ENCODE data around the gene ABCC8.

Gene ABCC8

DNA sequence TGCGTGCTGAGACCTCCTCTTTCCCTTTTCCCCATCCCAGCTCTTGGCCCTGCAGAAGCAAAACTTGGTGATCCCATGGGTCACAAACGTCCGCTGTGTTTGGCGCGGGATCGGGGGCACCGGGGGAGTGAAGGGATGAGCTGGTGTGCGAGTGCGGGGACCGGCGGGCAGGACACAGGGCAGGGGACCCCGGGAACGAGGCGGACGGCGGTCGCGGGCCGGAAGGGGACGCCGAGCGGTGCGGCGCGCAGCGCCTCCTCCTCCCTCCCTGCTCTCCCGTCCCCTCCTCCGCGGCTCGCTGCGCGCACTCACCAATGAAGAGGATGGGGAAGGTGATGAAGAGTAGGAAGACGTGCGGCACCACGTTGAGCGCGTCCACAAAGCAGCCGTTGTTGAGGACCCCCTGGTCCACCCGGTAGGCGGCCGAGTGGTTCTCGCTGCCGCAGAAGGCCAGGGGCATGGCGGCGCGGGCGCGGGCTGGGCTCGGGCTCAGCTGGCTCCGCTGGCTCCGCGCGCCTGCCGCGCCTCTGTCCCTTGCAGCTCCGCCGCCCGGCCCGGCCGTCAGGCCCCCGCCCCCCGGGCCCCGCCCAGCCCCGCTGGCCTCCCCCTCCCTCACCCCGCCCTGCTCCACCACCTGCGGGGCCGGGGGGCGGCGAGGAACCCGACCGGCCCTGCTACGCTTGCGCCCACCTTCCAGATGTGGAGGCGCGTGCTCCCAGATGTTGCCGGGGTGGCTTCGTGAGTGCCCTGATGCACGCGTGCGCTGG is at the start of gene ABCC8:
ABCC8 (minus strand) TSS at position 529 of the 767 bp plus-strand sequence; CDS start at position 460, 69 bp downstream.
- DNase-seq: no peak

DNA sequence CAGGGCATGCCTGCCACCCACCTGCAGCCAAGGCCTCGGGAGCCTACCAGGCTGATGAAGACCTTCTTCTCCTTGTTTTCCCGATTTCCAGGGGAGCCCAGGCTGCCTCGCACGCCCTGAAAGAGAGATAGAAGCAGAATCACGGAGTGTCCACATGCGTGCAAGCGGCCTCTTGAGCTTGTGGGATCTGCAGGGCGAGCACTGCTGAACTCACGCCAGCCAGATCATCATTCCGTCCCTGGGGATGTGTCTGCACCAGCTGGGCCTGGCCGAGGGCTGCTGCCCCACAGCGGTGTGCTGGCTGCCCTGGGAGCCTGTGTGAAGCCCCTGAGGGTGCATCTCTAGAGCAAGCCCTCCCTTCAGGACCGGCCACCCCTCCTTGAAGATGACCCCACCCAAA is 49.7 kb upstream of the ABCC8 start:
- DNase-seq: no peak

DNA sequence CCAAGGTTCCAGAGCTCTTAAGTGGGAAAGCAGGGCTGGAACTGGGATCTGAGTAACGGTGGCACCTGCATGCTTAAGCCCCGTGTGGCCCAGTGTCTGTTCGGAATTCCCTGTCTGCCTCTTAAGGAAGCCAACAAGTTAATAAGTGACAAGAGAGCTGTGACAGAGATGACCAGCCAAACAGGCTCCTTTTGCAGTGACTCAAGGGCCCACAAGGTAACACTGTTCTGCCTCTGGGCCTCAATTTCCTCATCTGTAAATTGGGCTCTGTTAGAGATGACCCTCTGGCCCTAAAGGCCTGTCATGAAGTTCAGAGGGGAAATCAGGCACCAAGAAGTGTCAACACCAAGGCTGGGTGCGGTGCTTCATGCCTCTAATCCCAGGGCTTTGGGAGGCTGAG is 48.9 kb upstream of the ABCC8 start:
- DNase-seq: no peak

DNA sequence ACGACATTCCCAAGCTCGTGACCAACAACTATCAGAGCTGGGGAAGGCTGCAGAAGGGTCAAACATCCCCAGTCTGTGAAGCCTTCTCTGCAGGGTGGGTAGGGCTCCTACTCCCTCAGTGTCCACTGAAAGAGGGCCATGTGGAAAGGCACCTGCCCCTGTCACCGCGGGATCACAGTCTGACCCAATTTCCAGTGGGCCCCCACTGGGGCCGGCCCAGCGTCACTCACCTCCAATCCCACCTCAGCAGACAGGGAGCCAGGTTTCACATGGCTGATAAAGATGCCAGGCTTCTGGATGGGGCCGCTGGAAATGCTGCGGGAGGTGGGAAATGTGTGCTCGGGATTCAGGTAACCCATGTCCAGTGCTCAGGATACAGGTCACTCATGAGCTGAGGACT is 47.6 kb upstream of the ABCC8 start:
- no peak for DNase-seq

DNA sequence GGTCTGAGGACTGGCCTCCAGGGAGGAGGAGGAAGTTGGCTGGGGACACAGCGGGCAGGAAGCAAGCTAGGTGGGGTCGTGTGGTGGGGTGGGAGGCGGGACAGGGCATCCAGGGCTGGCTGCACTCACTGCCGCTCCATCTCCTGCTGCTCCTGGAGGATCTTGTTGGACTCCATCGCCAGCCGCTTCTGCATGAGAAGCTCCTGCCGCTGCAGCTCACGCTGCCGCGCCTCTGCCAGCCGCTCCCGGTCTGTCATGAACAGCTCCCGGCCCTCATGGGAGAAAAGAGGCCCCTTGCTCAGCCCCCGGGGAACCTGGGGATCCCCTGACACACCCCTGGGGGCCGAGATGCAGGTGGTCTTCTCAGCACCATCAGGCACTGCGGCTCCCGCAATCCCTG is 46.0 kb upstream of the ABCC8 start:
- no peak for DNase-seq

DNA sequence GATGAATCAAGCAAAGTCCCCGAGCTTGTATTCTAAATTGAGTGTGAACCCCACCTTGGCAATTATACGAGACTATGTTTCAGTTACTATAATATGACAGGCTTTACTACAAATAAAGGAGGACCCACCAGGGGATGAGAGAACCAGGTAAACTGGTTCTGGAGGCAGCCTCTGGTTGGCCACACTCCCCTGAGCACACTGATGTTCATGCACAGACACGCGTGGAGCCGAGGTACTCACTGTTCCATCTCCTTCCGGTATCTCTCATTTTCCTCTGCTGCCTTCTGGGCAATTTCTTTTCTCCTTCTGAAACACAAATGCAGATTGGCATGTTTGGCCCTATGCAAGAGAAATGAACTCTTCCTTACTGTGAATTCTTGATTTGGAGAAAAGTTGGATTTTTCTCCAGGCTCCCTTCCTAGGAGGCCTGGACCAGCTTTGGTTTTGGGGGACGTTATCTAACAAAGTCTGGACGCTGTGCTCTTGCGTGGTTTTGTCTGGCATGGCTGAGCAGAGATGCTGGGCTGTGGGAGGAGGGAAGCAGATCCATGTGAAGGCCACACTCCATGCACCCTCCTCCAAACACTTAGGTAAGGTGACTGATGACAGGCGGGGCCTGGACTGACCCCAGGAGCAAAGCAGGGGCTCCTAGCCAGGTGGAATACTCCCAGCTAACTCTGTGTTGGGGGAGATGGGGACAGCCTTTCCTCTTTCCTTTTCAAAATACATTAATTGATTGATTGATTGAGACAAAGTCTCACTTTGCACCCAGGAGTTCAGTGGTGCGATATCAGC is 44.7 kb upstream of the ABCC8 start:
- no peak for DNase-seq

DNA sequence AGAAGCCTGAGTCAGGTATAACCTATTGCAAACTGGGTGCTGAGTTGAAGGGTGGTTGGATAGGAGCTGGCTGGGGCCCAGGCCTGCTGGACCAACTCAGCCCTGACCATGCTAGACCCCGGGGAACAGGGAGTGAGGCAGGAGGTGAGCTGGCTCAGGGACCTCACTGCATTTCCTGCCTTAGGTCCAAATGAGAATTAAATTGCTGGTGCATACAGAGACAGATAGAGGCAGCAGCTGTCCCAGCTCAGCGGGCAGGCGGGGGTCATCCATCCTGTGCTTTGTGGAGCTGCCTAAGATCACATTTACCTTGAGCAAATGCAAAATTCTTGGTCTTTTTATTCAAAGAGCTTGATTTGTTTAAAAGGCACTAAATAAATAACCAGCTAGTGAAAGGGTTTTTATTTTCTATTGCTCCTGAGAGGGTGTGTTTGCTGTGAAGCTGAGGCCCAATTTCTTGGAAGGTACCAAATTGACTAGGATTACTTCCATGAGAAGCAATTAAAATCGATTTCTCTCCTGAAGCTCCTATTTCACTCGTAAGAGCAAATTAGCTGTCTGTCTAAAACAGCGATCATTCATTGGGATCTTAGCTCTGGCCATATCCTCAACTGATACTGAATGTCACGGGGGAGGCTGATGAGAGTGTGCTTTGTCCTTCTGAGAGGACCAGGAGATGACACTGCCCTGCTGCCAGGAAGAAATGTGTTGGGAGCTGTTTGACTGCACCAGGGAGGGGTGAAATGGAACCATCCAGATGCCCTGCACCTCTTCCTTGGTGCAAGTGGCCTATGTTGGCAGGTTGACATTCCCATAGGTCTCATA is 42.6 kb upstream of the ABCC8 start:
- no peak for DNase-seq

DNA sequence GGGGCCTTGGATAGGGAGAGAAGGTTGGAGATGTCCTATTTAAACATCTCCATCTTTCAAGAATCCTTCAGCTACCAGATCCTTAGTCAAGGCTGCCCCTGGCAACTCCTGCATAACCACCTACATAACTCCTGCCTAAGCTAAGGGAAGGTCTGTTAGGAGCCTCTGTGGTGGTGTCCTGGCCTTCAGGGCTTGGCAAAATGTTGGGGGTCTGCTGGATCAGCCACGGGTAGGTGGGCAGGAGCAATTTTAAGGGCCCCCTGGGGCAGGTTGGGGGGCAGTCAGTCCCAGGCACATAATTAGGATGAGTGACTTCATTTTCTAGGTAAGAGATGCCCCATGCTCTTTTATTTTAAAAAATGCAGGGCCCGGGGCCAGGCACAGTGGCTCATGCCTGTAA is 41.7 kb upstream of the ABCC8 start:
- DNase-seq: no peak

DNA sequence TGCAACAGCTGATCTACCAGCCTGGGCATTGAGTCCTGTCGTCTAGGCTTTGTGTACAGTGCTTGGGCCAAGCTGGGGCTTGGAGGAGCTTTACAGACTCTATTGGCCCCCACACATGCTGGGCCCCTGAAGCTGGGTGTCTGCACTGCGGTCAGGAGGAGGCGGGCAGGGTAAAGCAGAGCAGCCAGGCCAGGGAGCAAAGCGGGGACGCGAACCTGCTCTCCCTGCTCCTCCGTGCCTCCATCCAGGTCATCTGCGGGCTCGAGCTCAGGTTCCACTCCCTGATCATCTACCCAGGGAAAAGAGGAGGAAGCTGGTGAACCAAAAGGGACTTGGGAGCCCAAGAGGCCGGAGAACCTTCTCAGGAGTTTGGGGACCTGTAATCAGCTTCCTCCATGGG is 40.5 kb upstream of the ABCC8 start:
- no peak for DNase-seq

DNA sequence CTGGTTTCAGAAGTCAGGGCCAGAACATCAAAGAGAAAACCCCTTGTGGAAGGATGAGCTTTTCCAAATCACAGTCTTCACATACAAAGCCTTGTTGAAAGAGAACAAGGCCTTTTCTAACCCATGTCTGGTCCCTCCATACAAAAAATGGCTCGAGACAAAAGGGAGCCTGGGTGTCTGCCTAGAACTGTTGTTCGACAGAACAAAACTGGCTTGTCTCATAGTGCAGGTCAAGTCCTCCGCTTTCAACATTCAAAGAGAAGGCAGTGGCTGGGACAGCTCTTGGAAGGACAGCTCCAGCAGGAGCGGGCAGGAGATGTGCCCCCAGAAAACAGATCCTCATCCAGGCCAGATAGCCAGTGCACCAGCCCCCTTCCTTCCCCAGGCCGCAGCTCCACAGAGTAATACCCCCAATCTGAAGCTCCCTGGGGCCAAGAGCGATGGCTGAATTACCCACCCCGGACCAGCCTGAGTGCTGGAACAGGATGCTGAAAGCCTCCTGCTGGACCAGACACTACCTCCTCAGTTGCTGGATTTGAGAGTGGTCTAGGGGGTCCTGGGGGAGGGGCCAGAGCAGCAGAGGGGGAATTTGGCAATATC is 40.0 kb upstream of the ABCC8 start:
- DNase-seq: no peak

DNA sequence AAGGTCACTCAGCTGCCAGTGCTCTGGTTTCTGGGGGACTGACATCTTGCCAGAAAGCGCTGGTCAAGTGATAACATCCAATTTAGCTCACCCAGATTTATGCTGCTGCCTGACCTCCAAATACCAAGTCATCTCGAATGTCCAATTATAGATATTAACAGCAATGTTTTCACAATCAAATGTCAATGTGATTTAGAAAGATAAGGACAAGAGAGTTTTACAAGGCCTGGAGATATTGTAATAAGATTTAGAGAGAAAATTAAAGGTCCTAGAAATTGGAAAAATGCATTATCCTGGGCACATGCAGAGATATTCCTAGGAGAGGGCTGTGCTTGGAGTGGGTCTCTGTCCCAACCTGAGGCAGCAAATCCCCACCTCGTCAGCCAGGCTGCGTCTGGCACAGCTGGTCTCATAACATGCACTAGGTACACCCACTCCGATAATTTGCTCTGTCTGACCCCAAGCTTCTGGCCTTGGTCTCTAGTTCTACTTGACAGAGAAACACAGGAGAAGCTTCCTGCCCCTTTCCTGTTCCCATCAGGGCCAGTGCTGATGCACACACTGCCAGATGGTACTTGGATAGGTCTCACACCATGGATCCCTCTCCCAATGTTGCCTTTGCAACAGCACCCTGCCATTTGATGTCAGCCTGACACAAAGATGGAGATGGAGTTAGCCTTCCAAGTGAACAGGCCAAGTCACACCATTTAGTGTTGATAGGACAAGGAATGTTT is 39.0 kb upstream of the ABCC8 start:
- no peak for DNase-seq

DNA sequence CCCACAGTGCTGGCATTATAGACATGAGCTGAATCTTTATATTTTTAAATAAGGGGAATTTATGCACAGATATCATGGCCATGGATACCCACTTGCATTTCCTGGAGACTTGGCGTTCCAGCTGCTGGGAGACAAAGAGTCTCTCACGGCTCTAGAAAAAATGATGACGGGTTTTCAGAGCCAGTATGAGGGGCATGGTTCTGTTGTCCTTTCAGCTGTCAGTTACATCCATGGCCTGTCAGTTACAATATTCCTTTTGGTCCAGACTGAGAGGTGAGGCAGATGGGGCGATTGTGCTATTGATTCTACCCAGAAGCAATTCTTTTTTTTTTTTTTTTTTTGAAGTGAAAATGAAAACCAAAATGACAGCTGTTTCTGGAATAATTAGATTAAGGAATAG is 37.8 kb upstream of the ABCC8 start:
- DNase-seq: no peak

DNA sequence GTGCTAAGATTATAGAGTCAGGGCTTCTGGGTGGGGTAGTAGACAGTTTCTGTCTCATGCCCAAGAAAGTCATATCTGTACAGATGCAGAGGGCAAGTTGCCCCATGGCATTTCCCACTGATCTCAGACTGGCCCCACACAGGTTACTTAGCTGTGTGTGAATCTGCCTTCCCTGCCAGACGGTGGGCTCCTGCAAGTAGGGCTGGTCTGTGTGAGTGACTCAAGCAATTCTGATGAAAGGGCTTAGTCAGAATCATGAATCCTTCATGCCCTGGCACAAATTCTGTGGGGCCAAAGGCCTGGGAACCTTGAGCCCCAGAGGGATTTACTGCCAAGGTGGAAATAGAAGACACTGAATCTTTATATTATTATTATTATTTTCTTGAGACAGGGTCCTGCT is 37.2 kb upstream of the ABCC8 start:
- no peak for DNase-seq

DNA sequence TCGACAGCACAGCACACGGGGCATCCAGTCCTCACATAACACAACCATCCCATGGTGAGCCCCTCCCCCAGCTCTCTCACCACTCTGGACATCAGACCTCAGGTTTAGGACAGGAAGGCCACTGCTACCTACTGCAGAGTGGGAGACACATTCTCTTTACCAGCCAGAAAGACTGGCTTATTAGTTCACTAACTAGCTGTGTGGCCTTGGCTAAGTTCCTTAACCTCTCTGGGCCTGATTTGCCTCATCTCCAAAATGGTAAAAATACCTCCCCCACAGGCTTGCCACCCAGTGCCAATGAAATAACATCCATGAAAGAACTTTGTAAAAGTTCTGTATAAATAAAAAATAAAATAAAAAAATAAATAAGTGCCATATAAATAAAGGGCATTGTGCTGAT is 35.5 kb upstream of the ABCC8 start:
- no peak for DNase-seq

DNA sequence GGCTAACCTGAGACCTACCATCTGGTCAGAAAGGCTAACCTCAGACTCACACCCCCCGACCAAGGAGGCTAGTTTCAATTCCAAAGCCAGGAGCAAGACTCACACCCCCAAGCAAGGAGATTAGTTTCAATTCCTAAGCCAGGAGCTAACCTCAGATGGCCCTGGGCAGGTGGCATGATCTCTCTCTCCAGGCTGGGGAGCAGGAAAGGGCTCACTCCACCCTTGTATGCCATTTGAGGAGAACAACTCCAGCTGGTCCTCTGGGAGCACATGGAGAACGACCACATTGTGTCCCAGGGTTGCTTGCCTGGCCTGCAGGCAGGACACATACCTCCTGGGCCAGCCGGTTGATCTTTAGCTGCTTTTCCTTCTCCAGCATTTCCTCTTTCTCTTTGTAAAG is 34.9 kb upstream of the ABCC8 start:
- no peak for DNase-seq

DNA sequence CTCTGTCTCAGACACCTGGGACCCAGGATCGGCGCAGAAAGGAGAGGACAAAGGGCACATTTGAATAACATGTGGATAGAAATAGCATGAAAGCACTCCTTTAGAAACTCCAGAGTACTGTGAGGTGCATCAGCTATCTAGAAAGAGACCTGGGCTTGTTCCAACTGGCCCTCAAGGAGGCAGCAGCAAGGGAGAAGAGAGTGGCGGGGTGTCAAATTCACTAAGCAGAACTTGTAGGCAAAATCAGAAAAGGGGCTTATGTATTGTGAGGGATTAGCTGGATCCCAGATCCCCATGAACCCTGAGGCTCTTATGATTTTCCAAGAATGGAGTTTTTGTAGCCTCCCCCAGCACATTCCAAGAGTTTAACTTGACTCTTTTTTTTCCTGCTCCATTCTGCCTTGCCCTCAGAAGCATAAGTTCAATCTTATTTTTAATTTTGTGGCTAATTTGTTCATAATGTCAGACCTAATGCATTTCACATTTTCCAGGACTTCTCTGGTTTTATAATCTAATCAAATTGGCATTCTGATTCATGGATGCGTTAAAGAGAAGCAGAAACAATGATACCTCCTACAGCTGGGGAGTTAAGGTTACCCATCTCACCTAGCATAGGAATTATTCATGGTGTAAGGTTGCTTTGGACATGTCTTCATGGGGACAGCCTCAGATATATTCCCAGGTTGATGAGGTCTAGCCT is 34.0 kb upstream of the ABCC8 start:
- DNase-seq: no peak

DNA sequence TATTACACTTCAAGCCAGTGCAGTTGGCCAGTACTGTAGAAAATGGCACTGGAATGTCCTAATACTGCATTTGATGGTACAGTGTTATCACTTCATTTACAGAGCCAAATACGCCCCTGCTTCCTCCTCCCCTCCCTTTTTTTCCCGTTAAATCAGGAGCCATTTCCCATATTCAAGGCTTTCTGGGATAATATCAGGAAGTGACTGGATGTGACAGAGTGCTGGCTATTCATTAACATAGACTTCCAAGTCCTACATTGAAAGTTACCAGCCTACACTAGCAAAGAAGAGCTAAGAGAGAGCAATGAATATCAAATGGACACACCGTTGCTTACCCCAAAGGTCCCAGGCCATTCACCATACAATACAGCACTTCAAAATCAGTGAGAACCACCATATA is 32.1 kb upstream of the ABCC8 start:
- DNase-seq: no peak

DNA sequence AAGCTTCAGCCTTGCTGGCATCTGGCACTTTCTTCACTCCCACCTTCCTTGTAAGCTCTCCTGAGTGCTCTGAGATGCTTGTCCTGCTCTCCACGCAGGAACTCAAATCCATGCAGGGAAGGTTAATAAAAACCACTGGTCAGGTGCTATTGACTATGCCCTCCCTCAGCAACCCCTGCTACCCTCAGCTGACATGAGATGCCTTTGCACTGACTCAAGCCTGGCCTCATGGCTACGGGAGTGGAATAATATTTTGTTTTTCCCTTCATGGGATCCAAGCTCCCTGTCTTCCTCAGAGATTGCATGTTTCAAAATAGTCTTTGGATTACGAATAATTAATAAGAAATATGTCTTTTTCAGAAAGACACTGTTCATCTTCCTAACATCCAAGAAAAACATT is 31.7 kb upstream of the ABCC8 start:
- no peak for DNase-seq

DNA sequence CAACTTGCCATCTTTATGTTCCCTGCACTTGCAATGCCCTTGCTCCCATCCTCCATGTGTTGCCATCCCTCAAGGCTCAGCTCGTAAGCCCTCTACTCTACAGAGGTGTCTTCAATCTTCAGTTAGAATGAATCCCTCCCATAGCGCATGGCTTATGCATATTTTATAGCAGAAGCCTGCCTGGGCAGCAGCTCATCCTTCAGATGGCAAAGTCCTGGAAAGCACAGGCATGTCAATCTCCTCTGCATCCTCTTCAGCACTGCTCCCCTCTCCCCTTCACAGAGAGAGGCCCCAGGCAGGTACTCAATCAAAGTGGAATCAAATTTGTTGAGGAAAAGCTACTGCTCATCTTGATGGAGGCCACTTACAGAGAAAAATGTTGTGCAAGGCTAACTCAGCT is 31.1 kb upstream of the ABCC8 start:
- no peak for DNase-seq

DNA sequence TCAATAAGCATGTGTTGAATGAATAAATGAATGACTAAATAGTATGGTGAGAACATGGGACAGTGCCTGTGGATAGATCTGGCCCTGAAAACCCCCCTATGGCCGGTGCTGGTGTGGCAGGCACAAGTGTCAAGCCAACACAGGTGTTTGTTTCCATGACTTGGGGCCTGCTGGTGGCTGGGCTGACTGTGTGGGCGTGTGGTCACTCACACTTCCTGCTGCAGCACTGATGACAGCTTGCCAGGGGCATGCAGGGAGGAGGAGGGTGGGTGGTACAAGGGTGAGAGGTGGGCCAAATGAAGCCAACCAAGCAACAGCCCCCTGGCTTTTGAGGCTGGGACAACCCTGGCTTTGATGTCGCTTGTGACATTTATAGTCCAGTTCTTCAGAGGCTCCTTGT is 30.3 kb upstream of the ABCC8 start:
- DNase-seq: no peak

DNA sequence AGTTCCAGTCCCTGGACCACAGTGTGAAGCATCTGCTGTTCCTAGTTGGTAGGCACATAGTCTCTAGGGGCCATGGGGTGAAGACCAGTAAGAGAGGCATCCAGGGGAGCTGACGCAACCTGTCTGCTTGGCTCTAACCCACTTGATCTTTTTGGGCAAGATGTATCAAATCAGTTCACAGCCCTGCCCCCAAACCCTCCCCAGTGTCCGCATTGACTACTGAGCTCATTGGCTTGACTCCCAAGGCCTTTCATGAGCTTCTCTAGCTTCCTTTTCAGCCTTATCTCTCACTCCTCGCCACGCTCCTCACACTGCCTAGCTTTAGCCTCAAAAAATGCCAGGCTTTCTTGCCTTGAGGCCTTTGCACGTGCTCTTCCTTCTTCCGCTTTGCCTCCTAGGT is 29.7 kb upstream of the ABCC8 start:
- DNase-seq: no peak

DNA sequence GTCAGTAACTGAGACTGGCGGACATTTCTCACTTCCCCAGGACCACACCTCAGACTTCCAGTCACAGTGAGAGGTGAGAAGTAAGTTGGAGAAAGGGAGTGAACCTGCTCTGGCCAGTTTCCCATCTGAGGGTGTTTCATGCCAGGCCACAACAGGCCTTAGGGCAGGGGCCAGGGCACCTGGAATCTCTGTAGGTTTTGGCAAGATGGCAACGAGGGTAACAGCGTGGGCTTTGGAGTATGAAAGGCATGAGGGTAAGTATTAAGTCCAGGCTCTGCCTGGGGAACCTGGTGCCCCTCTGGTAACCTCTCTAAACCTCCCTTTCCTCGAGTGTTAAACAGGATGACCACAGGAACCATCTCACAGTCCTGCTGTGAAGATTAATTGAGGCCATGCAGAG is 28.5 kb upstream of the ABCC8 start:
- no peak for DNase-seq
